Measurements from ENCODE around the gene PLEKHA8.
A peak's percentile ranks its signal among the peaks of the same experiment; 100 is the strongest.

The PLEKHA8 gene

GRCh38 chr7:30147785-30148184 is 119.6 kb downstream of the PLEKHA8 start:
- no peak for TF ChIP-seq CTCF (IDR thresholded peaks at IDR 0.05; ENCODE audit: insufficient read depth, low read length, poor library complexity, severe bottlenecking)
- H3K36me3 ChIP-seq (ENCODE audit: control insufficient read depth, insufficient read depth, low read length): no peaks in the 10 kb centered on the region

GRCh38 chr7:30148426-30148825 is 120.2 kb downstream of the PLEKHA8 start:
- DNase-seq (ENCODE audit: extremely low read depth, insufficient read length): no peak
- H3K27me3 ChIP-seq (replicated peaks; ENCODE audit: control insufficient read depth, insufficient read depth, low read length): peaks cover 1% of the 10 kb centered on the region; the same call in 1 of the 2 replicates
- no peak for TF ChIP-seq CTCF (IDR thresholded peaks at IDR 0.05; ENCODE audit: insufficient read depth, low read length, poor library complexity, severe bottlenecking)
- no peak overlapping the region for H3K4me3 ChIP-seq (replicated peaks; ENCODE audit: low read depth, low read length)
- H3K36me3 ChIP-seq (ENCODE audit: control insufficient read depth, insufficient read depth, low read length): no peaks in the 10 kb centered on the region

More at GRCh38 chr7:30147785-30148184, 119.6 kb downstream of the PLEKHA8 start:
- DNase-seq (ENCODE audit: extremely low read depth, insufficient read length): no peak
- no peak overlapping the region for H3K4me3 ChIP-seq (replicated peaks; ENCODE audit: low read depth, low read length)
- peaks cover 1% of the 10 kb centered on the region; the same call in 1 of the 2 replicates for H3K27me3 ChIP-seq (replicated peaks; ENCODE audit: control insufficient read depth, insufficient read depth, low read length)

GRCh38 chr7:30148951-30149459 is 120.8 kb downstream of the PLEKHA8 start:
- peak; percentile 22 for DNase-seq (ENCODE audit: extremely low read depth, insufficient read length)
- no peak for TF ChIP-seq CTCF (IDR thresholded peaks at IDR 0.05; ENCODE audit: insufficient read depth, low read length, poor library complexity, severe bottlenecking)
- no peak overlapping the region for H3K4me3 ChIP-seq (replicated peaks; ENCODE audit: low read depth, low read length)
- no peaks in the 10 kb centered on the region for H3K36me3 ChIP-seq (ENCODE audit: control insufficient read depth, insufficient read depth, low read length)
- peaks cover 1% of the 10 kb centered on the region; the same call in 1 of the 2 replicates for H3K27me3 ChIP-seq (replicated peaks; ENCODE audit: control insufficient read depth, insufficient read depth, low read length)

- no peaks in the 10 kb centered on the region for H3K36me3 ChIP-seq (ENCODE audit: control insufficient read depth, insufficient read depth, low read length)
These were observed 121.5 kb downstream of the PLEKHA8 start for GRCh38 chr7:30149640-30150272.

GRCh38 chr7:30150711-30151110 is 122.5 kb downstream of the PLEKHA8 start:
- no peak for DNase-seq (ENCODE audit: extremely low read depth, insufficient read length)
- H3K4me3 ChIP-seq (replicated peaks; ENCODE audit: low read depth, low read length): no peak overlapping the region
- H3K27me3 ChIP-seq (replicated peaks; ENCODE audit: control insufficient read depth, insufficient read depth, low read length): no peaks in the 10 kb centered on the region; the same call in 1 of the 2 replicates
- no peaks in the 10 kb centered on the region for H3K36me3 ChIP-seq (ENCODE audit: control insufficient read depth, insufficient read depth, low read length)
- no peak for TF ChIP-seq CTCF (IDR thresholded peaks at IDR 0.05; ENCODE audit: insufficient read depth, low read length, poor library complexity, severe bottlenecking)

More at GRCh38 chr7:30149640-30150272, 121.5 kb downstream of the PLEKHA8 start:
- H3K27me3 ChIP-seq (replicated peaks; ENCODE audit: control insufficient read depth, insufficient read depth, low read length): no peaks in the 10 kb centered on the region; the same call in 1 of the 2 replicates
- TF ChIP-seq CTCF (IDR thresholded peaks at IDR 0.05; ENCODE audit: insufficient read depth, low read length, poor library complexity, severe bottlenecking): no peak
- DNase-seq (ENCODE audit: extremely low read depth, insufficient read length): no peak
- no peak overlapping the region for H3K4me3 ChIP-seq (replicated peaks; ENCODE audit: low read depth, low read length)

Data from GM06990 (cell line).